ENCODE data around the gene NEK11. TPM values are rescaled to one million over a fixed set of nuclear protein-coding genes. Genes with fewer than 3 reads are reported as not detected.

The NEK11 gene
- total and polyA plus RNA-seq, 2 donors (not counting 3 experiments of a cell fraction or from before 2014, with no cell fraction given), result 1.7 to 4.3 TPM

GRCh38 chr3:131328721-131329120 lies 302.0 kb downstream of the NEK11 start:
- no peak overlapping the region for H3K4me3 ChIP-seq (replicated peaks in 1 of 3; ENCODE audit: insufficient read depth in 1 of 3, low read depth in 1 of 3, low read length in 3 of 3)
- ChIA-PET POLR2A (no interaction called here), CTCF (interaction anchor here (1.1 kb wide), 1 partner anchor 12 kb away, joined by 3 read pairs; no protein-coding TSS in a partner anchor)
- no peaks in the 10 kb centered on the region for H3K9me3 ChIP-seq (replicated peaks; ENCODE audit: control insufficient read depth, insufficient read depth, low read length)
- H3K9me1 ChIP-seq (replicated peaks; ENCODE audit: control insufficient read depth, extremely low read depth, insufficient read depth, low read length), result no peaks in the 10 kb centered on the region
- no peak overlapping the region for H3K27ac ChIP-seq (ENCODE audit: insufficient read depth, low read depth, low read length)
- no peak for FAIRE-seq
- no TSS peak for BruUV-seq (replicated peaks)
- no peak overlapping the region for H2AFZ ChIP-seq (ENCODE audit: low read depth, low read length)
- H3K9ac ChIP-seq (replicated peaks; ENCODE audit: extremely low read depth, insufficient read depth, low read length), result no peak overlapping the region
- no peaks in the 10 kb centered on the region for H3K79me2 ChIP-seq (ENCODE audit: control insufficient read depth, insufficient read depth, low read length)
- peaks cover 0 to 1% of the 10 kb centered on the region in 2 experiments for H3K27me3 ChIP-seq (ENCODE audit: control insufficient read depth in 2 of 2, insufficient read depth in 2 of 2, low read length in 2 of 2)
- intact Hi-C loops (cut with micrococcal nuclease), result no loop called here
- dilution Hi-C loops (cut with MboI; ENCODE audit: extremely low pct_ligation_motif_present, low sequenced_read_pairs), result no loop called here
- no peaks in the 10 kb centered on the region for H4K20me1 ChIP-seq (replicated peaks; ENCODE audit: control insufficient read depth, extremely low read depth, insufficient read depth, low read length)
- no peak overlapping the region for H3K4me2 ChIP-seq (ENCODE audit: insufficient read depth, low read length)
- no peak for DNase-seq (ENCODE audit: low read depth, low spot score)
- H3K36me3 ChIP-seq (ENCODE audit: control insufficient read depth in 2 of 2, extremely low read depth in 1 of 2, insufficient read depth in 2 of 2, low read length in 2 of 2), result no peaks in the 10 kb centered on the region
- H3K4me1 ChIP-seq (ENCODE audit: control insufficient read depth, extremely low read depth, insufficient read depth, low read length), result no peaks in the 10 kb centered on the region
- TF ChIP-seq POLR2A (IDR thresholded peaks at IDR 0.05; ENCODE audit: low read depth, low read length), result no peak
- no peak for TF ChIP-seq GATA2 (IDR thresholded peaks at IDR 0.05; ENCODE audit: insufficient read depth, insufficient read length, low read depth, low read length)

GRCh38 chr3:131329774-131330173 lies 303.1 kb downstream of the NEK11 start:
- Histone ChIP-seq H3K9me3 (replicated peaks; ENCODE audit: control insufficient read depth, insufficient read depth, low read length) (no peaks in the 10 kb centered on the region), H3K4me2 (ENCODE audit: insufficient read depth, low read length) (no peak overlapping the region)
- no TSS peak for BruUV-seq (replicated peaks)

More at GRCh38 chr3:131329774-131330173, 303.1 kb downstream of the NEK11 start:
- Histone ChIP-seq H3K4me1 (ENCODE audit: control insufficient read depth, extremely low read depth, insufficient read depth, low read length) (no peaks in the 10 kb centered on the region), H3K79me2 (ENCODE audit: control insufficient read depth, insufficient read depth, low read length) (no peaks in the 10 kb centered on the region), H3K9me1 (replicated peaks; ENCODE audit: control insufficient read depth, extremely low read depth, insufficient read depth, low read length) (no peaks in the 10 kb centered on the region), H3K4me3 (replicated peaks in 1 of 3; ENCODE audit: insufficient read depth in 1 of 3, low read depth in 1 of 3, low read length in 3 of 3) (no peak overlapping the region), H3K9ac (replicated peaks; ENCODE audit: extremely low read depth, insufficient read depth, low read length) (no peak overlapping the region), H2AFZ (ENCODE audit: low read depth, low read length) (no peak overlapping the region), H3K36me3 (ENCODE audit: control insufficient read depth in 2 of 2, extremely low read depth in 1 of 2, insufficient read depth in 2 of 2, low read length in 2 of 2) (no peaks in the 10 kb centered on the region), H4K20me1 (replicated peaks; ENCODE audit: control insufficient read depth, extremely low read depth, insufficient read depth, low read length) (no peaks in the 10 kb centered on the region), H3K27me3 (ENCODE audit: control insufficient read depth in 2 of 2, insufficient read depth in 2 of 2, low read length in 2 of 2) (peaks cover 0 to 1% of the 10 kb centered on the region in 2 experiments), H3K27ac (ENCODE audit: insufficient read depth, low read depth, low read length) (no peak overlapping the region)
- DNase-seq (ENCODE audit: low read depth, low spot score), result no peak
- no peak for FAIRE-seq
- intact Hi-C loops (cut with micrococcal nuclease), result no loop called here
- CTCF ChIA-PET, result no interaction called here
- no peak for TF ChIP-seq EZH2 (IDR thresholded peaks at IDR 0.05; ENCODE audit: borderline replicate concordance, low read depth, low read length, severe bottlenecking)
- no peak for TF ChIP-seq FOS (IDR thresholded peaks at IDR 0.05; ENCODE audit: borderline replicate concordance, insufficient read depth, low read length)
- no peak for TF ChIP-seq MAX (IDR thresholded peaks at IDR 0.05; ENCODE audit: insufficient read depth, insufficient read length)
- TF ChIP-seq JUN (IDR thresholded peaks at IDR 0.05; ENCODE audit: borderline replicate concordance, insufficient read depth, insufficient read length, low read depth), result no peak
- TF ChIP-seq MYC (IDR thresholded peaks at IDR 0.05; ENCODE audit: low read depth, low read length), result no peak
- no peak for TF ChIP-seq POLR2A (IDR thresholded peaks at IDR 0.05; ENCODE audit: low read depth, low read length)
- TF ChIP-seq CTCF (IDR thresholded peaks at IDR 0.05; ENCODE audit: extremely low read depth in 1 of 2, insufficient read depth in 1 of 2, low read depth in 1 of 2, low read length in 2 of 2), result no peak
- TF ChIP-seq GATA2 (IDR thresholded peaks at IDR 0.05; ENCODE audit: insufficient read depth, insufficient read length, low read depth, low read length), result no peak
- no peak for TF ChIP-seq POLR2AphosphoS5 (IDR thresholded peaks at IDR 0.05; ENCODE audit: insufficient read depth, low read depth, low read length)
- dilution Hi-C loops (cut with MboI; ENCODE audit: extremely low pct_ligation_motif_present, low sequenced_read_pairs), result no loop called here
- POLR2A ChIA-PET, result no interaction called here
